A549 (cell line): ENCODE data around the gene FBP1. TPM values are rescaled to one million over a fixed set of nuclear protein-coding genes. Genes with fewer than 3 reads are reported as not detected.

Experiments used
- ATAC-seq, 2 experiments: fragments of 200-7000 bp in 1 of 2; fragments of >200 bp in 1 of 2; cut with Nextera tagmentation in 1 of 2; cut with Tn5 transposase in 1 of 2; 3 replicates each; pipeline versions ENCODE4 v1.8.0 to v1.9.1; 2018 to 2020; ENCODE audit warnings: mild to moderate bottlenecking in 1 of 2, moderate library complexity in 1 of 2
- CTCF ChIA-PET: fragments of 300-600 bp; sonication (Branson Sonifier 250); formaldehyde crosslinking; extraction: SDS; loops from one replicate; lab custom pipeline; 2021; ENCODE audit warnings: antibody characterized with exemption, inconsistent platforms; lab: Yijun Ruan, JAX
- POLR2A ChIA-PET: fragments of 350-600 bp; formaldehyde crosslinking; extraction: SDS; loops from one replicate; lab custom pipeline; 2021; ENCODE audit warnings: antibody characterized with exemption, inconsistent platforms; lab: Yijun Ruan, JAX
- DNase-seq, 2 experiments: peaks; one replicate each; pipeline versions ENCODE4 v3.0.0 to v3.0.0-alpha.2; 2011 to 2016; ENCODE audit warnings: low read depth in 1 of 2, low spot score in 1 of 2
- FAIRE-seq: peaks from 2 replicates; lab custom pipeline; 2011; peaks lifted over from hg19 to GRCh38; lab: Jason Lieb, UNC
- H3K27ac ChIP-seq, 2 experiments: fragments of >200 bp; sonication (Bioruptor Twin); formaldehyde crosslinking; 3 replicates each; pipeline ENCODE4 v1.5.1; 2016 to 2017
- H3K4me1 ChIP-seq: fragments of >200 bp; sonication (Bioruptor Twin); formaldehyde crosslinking; 3 replicates; pipeline ENCODE4 v1.6.1; 2016
- H3K4me2 ChIP-seq: fragments of >200 bp; sonication (Bioruptor Twin); formaldehyde crosslinking; 3 replicates; pipeline ENCODE4 v1.6.1; 2016
- H3K4me3 ChIP-seq: fragments of >200 bp; sonication (Bioruptor Twin); formaldehyde crosslinking; 3 replicates; pipeline ENCODE4 v1.5.1; 2016
- H3K9me3 ChIP-seq: fragments of >200 bp; sonication (Bioruptor Twin); formaldehyde crosslinking; 3 replicates; pipeline ENCODE4 v1.6.1; 2016
- BHLHE40 ChIP-seq: IDR thresholded peaks from 2 replicates; pipeline ENCODE4 v1.6.1; 2012; ENCODE audit warnings: low read depth, low read length, inconsistent platforms
- CBX8 ChIP-seq: fragments of 200-600 bp; sonication (generic); IDR thresholded peaks from 2 replicates; pipeline ENCODE4 v1.6.1; 2016
- CHD4 ChIP-seq: fragments of 200-600 bp; sonication (generic); IDR thresholded peaks from 2 replicates; pipeline ENCODE4 v1.6.1; 2016; ENCODE audit warnings: antibody characterized with exemption, mild to moderate bottlenecking, borderline replicate concordance
- EHMT2 ChIP-seq: fragments of 200-600 bp; sonication (generic); IDR thresholded peaks from 2 replicates; pipeline ENCODE4 v1.6.1; 2016; ENCODE audit warnings: antibody characterized with exemption, low read depth, mild to moderate bottlenecking, moderate library complexity
- ESRRA ChIP-seq: fragments of 150-350 bp; IDR thresholded peaks from 2 replicates; pipeline ENCODE4 v1.6.1; 2014; ENCODE audit warnings: mild to moderate bottlenecking, low read length, borderline replicate concordance
- FOSL2 ChIP-seq, 2 experiments: fragments of 450-650 bp in 1 of 2; fragments of >200 bp in 1 of 2; sonication (Bioruptor Twin) in 1 of 2; formaldehyde crosslinking; IDR thresholded peaks; 2 replicates each; pipeline versions ENCODE4 v1.5.0 to v1.6.1; 2016 to 2020; ENCODE audit warnings: mild to moderate bottlenecking in 1 of 2, moderate library complexity in 1 of 2
- HOXB13 ChIP-seq: fragments of 250-450 bp; sonication (Bioruptor Pico); IDR thresholded peaks from 2 replicates; pipeline ENCODE4 v1.5.0; 2020; ENCODE audit warnings: low read depth, mild to moderate bottlenecking, moderate library complexity
- KDM1A ChIP-seq: fragments of 200-600 bp; sonication (generic); IDR thresholded peaks from 2 replicates; pipeline ENCODE4 v1.6.1; 2016; ENCODE audit warnings: low read depth, mild to moderate bottlenecking
- MAZ ChIP-seq: fragments of 150-350 bp; IDR thresholded peaks from 2 replicates; pipeline ENCODE4 v1.6.1; 2014; ENCODE audit warnings: antibody characterized with exemption, low read depth, low read length, borderline replicate concordance
- MYC ChIP-seq: IDR thresholded peaks from 2 replicates; pipeline ENCODE4 v1.6.1; 2012; ENCODE audit warnings: mild to moderate bottlenecking, inconsistent platforms, low read length, improper control_type of control experiment, borderline replicate concordance
- NFE2L2 ChIP-seq: fragments of 150-350 bp; conservative IDR thresholded peaks from 2 replicates; pipeline ENCODE4 v1.6.1; 2014; ENCODE audit warnings: low read length
- POLR2A ChIP-seq: IDR thresholded peaks from 2 replicates; pipeline ENCODE4 v1.6.1; 2012; ENCODE audit warnings: mild to moderate bottlenecking, low read length
- TFCP2L1 ChIP-seq: fragments of 250-450 bp; sonication (Bioruptor Pico); IDR thresholded peaks from 2 replicates; pipeline ENCODE4 v1.5.0; 2021; ENCODE audit warnings: mild to moderate bottlenecking
- TP53 ChIP-seq: fragments of 250-450 bp; sonication (Bioruptor Pico); IDR thresholded peaks from 2 replicates; pipeline ENCODE4 v1.5.0; 2021; ENCODE audit warnings: mild to moderate bottlenecking, moderate library complexity
- ZC3H11A ChIP-seq: fragments of 450-650 bp; IDR thresholded peaks from 2 replicates; pipeline ENCODE4 v1.6.1; 2014; ENCODE audit warnings: antibody characterized with exemption, mild to moderate bottlenecking
- WGBS: methylation state at CpG from one replicate; pipeline ENCODE4 v1.1.6; 2017; ENCODE audit errors: missing lambda C conversion rate; 5-methylcytosine and 5-hydroxymethylcytosine counted together
- polyA plus RNA-seq, 4 experiments: library from polyadenylated mRNA; depleted of rRNA in 3 of 4; stranded (reverse); fragments of >200 nt; fragmentation: RNase III in 1 of 4; extraction: RNeasy Plus Mini Kit Qiagen cat#74134 plus additional on column Dnase treatment in 1 of 4; gene quantifications; 2 replicates in 3 of 4; 3 replicates in 1 of 4; pipeline ENCODE4 v1.2.3, GENCODE V29; 2011 to 2017
- TF ChIP-seq, protein P1 (sequence below): fragments of 200-600 bp; sonication (generic); IDR thresholded peaks from 2 replicates; pipeline ENCODE4 v1.6.1; 2016; ENCODE audit warnings: antibody characterized with exemption, mild to moderate bottlenecking, moderate library complexity

The FBP1 gene
- polyA plus RNA-seq, 2 of the 4 experiments (the other 2 are of a cell fraction): not detected

DNA sequence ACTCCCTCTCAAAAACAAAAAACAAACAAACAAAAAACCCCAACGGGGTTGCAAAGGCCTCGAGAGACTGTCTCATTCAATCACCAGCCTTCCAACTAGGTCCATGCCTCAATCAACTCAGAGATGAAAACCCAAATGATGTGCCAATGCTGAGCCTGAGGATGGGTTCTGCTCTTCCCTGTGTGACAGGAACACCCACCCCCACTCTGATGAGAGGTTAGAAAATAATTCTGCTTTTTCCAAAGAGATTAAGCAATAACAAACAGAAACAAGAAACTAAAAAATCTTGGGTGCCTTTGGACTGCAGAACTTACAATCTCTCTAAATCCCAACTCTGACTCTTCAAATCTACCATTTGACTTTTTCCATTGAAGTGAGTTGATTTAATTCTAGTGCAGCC is 25.5 kb upstream of the FBP1 start (continued):
- TF ChIP-seq, protein P1, sequence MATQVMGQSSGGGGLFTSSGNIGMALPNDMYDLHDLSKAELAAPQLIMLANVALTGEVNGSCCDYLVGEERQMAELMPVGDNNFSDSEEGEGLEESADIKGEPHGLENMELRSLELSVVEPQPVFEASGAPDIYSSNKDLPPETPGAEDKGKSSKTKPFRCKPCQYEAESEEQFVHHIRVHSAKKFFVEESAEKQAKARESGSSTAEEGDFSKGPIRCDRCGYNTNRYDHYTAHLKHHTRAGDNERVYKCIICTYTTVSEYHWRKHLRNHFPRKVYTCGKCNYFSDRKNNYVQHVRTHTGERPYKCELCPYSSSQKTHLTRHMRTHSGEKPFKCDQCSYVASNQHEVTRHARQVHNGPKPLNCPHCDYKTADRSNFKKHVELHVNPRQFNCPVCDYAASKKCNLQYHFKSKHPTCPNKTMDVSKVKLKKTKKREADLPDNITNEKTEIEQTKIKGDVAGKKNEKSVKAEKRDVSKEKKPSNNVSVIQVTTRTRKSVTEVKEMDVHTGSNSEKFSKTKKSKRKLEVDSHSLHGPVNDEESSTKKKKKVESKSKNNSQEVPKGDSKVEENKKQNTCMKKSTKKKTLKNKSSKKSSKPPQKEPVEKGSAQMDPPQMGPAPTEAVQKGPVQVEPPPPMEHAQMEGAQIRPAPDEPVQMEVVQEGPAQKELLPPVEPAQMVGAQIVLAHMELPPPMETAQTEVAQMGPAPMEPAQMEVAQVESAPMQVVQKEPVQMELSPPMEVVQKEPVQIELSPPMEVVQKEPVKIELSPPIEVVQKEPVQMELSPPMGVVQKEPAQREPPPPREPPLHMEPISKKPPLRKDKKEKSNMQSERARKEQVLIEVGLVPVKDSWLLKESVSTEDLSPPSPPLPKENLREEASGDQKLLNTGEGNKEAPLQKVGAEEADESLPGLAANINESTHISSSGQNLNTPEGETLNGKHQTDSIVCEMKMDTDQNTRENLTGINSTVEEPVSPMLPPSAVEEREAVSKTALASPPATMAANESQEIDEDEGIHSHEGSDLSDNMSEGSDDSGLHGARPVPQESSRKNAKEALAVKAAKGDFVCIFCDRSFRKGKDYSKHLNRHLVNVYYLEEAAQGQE: no peak
- TF ChIP-seq KDM1A (no peak), ZC3H11A (no peak), POLR2A (no peak), TFCP2L1 (CRISPR knock-in tag) (no peak), MYC (no peak)
- TF ChIP-seq, all 56 proteins: peak for 0

DNA sequence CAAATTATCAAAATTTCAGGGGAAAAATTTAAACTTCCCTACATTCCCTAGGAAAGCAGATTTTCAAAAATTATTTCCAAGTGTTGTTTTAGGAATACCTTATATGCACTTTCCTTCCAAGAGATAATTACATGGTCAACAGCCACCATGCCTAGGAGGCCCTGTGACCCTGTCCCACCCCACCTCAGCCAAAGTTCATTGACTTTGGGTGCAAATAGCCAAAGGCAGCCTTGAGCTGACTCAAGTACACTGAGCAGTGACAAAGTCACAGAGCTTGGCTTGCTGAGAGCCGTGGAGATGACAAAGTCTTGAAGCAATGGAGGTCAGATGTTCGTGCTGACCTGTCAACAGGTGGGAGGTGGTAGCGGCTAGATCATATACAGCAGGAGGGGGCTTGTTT is 24.3 kb upstream of the FBP1 start:
- H3K27ac ChIP-seq: no peak overlapping the region
- CTCF ChIA-PET: interaction anchor here (0.7 to 2.2 kb wide), 2 partner anchors 18 to 467 kb away, joined by 3 to 9 read pairs; no protein-coding TSS in a partner anchor

DNA sequence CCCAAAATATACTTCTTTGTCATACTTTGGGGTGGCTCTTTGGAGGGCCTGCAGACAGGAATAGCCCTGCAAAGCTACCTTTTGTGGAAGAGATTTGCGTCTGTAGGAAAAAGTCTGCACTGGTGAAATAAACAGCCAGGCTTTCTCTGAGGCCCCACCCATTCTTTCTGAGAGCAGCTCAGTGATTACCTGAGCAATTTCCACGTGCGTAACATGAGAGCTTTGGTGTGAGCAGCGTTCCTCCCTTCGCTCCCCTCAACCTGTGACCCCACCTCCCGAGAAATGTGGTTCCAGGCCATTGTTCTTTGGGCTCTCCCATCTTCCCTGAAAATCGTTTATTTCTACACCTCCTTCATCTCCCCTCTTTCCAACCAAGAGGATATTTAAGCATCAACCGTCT is 23.8 kb upstream of the FBP1 start:
- 72% methylated on average over 8 of the region's 8 CpGs for WGBS
- ATAC-seq (no peak), FAIRE-seq (no peak), DNase-seq (no peak)
- H3K4me2 ChIP-seq: no peak overlapping the region
- CTCF ChIA-PET: interaction anchor here (2.2 kb wide), 1 partner anchor 18 kb away, joined by 9 read pairs; no protein-coding TSS in a partner anchor
- no peaks in the 10 kb centered on the region for H3K9me3 ChIP-seq
- peaks cover 2% of the 10 kb centered on the region; the same call in 2 of the 3 replicates for H3K4me1 ChIP-seq
- H3K4me3 ChIP-seq: no peak overlapping the region
- POLR2A ChIA-PET: no interaction called here
- H3K27ac ChIP-seq: no peak overlapping the region
- TF ChIP-seq NFE2L2: no peak

More for the DNA sequence above, 24.3 kb upstream of the FBP1 start:
- Histone ChIP-seq H3K4me2 (no peak overlapping the region), H3K4me1 (peaks cover 7% of the 10 kb centered on the region; the same call in 2 of the 3 replicates), H3K4me3 (no peak overlapping the region), H3K9me3 (no peaks in the 10 kb centered on the region)
- no peak for ATAC-seq
- DNase-seq: no peak
- TF ChIP-seq TFCP2L1 (CRISPR knock-in tag): no peak
- TF ChIP-seq EHMT2: no peak
- no peak for TF ChIP-seq HOXB13
- TF ChIP-seq MYC: no peak
- no peak for TF ChIP-seq CBX8
- no peak for TF ChIP-seq CHD4
- TF ChIP-seq FOSL2 (IDR thresholded peaks at IDR 0.05): no peak
- TF ChIP-seq FOSL2 (CRISPR knock-in tag; IDR thresholded peaks at IDR 0.05): no peak
- TF ChIP-seq BHLHE40: no peak
- no peak for FAIRE-seq
- POLR2A ChIA-PET: no interaction called here
- WGBS: 66% methylated on average over 3 of the region's 3 CpGs

DNA sequence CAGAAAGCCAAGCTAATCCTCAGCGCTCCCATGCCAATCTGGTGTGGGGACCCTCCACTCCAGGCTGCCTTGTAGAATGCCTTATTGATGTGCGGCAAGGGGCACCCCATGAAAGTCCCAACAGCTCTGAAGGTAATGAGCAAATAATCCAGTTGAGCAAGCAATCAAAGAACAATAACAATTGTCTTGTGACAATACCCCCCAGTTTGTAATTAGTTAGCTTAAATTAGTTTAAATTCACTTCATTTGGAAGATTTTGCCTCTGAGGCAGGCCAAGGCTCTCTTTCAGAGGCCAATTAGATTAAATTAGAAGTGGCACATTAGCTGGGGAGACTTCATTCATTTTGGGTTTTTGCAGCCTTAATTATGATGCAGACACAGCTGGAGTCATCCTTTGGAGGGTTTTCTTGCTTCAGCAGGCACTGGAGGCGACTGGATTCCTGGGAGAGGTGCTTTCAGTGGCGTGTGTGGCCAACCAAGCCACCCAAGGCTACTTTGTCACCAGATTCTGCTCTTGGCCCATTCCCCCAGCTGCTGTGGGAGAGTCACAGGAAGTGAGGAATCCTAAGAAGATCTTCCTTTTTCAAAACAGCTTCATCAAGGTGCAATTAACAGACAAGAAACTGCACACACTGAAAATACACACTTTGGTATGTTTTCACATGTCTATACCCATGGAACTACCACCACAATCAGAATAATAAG is 17.9 kb upstream of the FBP1 start:
- WGBS: 68% methylated on average over 4 of the region's 4 CpGs
- Histone ChIP-seq H3K27ac (no peak overlapping the region), H3K4me3 (no peak overlapping the region), H3K4me2 (no peak overlapping the region)
- ATAC-seq (no peak), DNase-seq (no peak), FAIRE-seq (no peak)
- ChIA-PET POLR2A (interaction anchor here (0.5 kb wide), 1 partner anchor 99 kb away, joined by 3 read pairs; no protein-coding TSS in a partner anchor), CTCF (interaction anchor here (0.6 to 6.7 kb wide), 11 partner anchors 8 to 1795 kb away, joined by 3 to 34 read pairs (median 5); partner anchors contain the start of gene PCAT7)
- TF ChIP-seq TP53 (CRISPR knock-in tag) (no peak), ESRRA (no peak), POLR2A (no peak), MAZ (no peak)
- TF ChIP-seq, all 56 proteins: peak for 0
- H3K4me1 ChIP-seq: no peaks in the 10 kb centered on the region
- H3K9me3 ChIP-seq: no peaks in the 10 kb centered on the region
